GM10248 (cell line): ENCODE measurements around the gene OR8B3.
"Not testable (repeated sequence)": the region's sequence is repeated elsewhere in the genome, so short reads cannot be mapped to it uniquely, and the experiment has no call there.

Experiments used
- CTCF ChIA-PET: fragments of 300-600 bp; sonication (Branson Sonifier 250); formaldehyde crosslinking; extraction: SDS; loops from one replicate; lab custom pipeline; 2021; ENCODE audit warnings: antibody characterized with exemption; lab: Yijun Ruan, JAX
- POLR2A ChIA-PET: fragments of 350-650 bp; sonication (Branson Sonifier 250); formaldehyde crosslinking; extraction: SDS; loops from one replicate; lab custom pipeline; 2020; ENCODE audit warnings: antibody characterized with exemption; lab: Yijun Ruan, JAX
- DNase-seq: peaks from one replicate; pipeline ENCODE4 v3.0.0; 2012; ENCODE audit errors: extremely low spot score
- CTCF ChIP-seq: IDR thresholded peaks from 2 replicates; pipeline ENCODE4 v1.5.1; 2012; ENCODE audit warnings: mild to moderate bottlenecking, low read depth; ENCODE audit errors: extremely low read depth, missing control alignments, control extremely low read depth

OR8B3 gene

GRCh38 chr11:124384399-124384798 lies 14.4 kb downstream of the OR8B3 start, which contains the start of gene OR8B2:
TSS of gene OR8B2 (minus strand) at chr11:124384499. CDS start at chr11:124383343, 1,156 bp downstream.
- TF ChIP-seq CTCF, result no peak
- CTCF ChIA-PET, result no interaction called here
- no peak for DNase-seq
- POLR2A ChIA-PET, result no interaction called here

GRCh38 chr11:124382857-124383256 lies 16.0 kb downstream of the OR8B3 start:
- POLR2A ChIA-PET, CTCF ChIA-PET, DNase-seq: not testable (repeated sequence)

GRCh38 chr11:124380585-124380984 lies 18.2 kb downstream of the OR8B3 start:
- no peak for DNase-seq
- CTCF ChIA-PET, result interaction anchor here (1.5 kb wide), 1 partner anchor 22 kb away, joined by 5 read pairs; no protein-coding TSS in a partner anchor
- no peak for TF ChIP-seq CTCF
- POLR2A ChIA-PET, result no interaction called here

GRCh38 chr11:124376280-124376679 lies 22.5 kb downstream of the OR8B3 start:
- no peak for DNase-seq
- no peak for TF ChIP-seq CTCF
- ChIA-PET CTCF (no interaction called here), POLR2A (no interaction called here)

- CTCF ChIA-PET, result interaction anchor here (1.1 kb wide), 1 partner anchor 16 kb away, joined by 4 read pairs; no protein-coding TSS in a partner anchor
- no peak for TF ChIP-seq CTCF
- DNase-seq, result no peak
- POLR2A ChIA-PET, result no interaction called here
Observed at GRCh38 chr11:124359566-124359965, 39.3 kb downstream of the OR8B3 start.

GRCh38 chr11:124346311-124346955 lies 52.4 kb downstream of the OR8B3 start:
- POLR2A ChIA-PET, result no interaction called here
- TF ChIP-seq CTCF, result no peak
- CTCF ChIA-PET, result no interaction called here
- no peak for DNase-seq
